ENCODE data around the gene LDLRAP1.

LDLRAP1 gene

GRCh38 chr1:25541889-25542658 lies 1.3 kb upstream of the LDLRAP1 start:
- FAIRE-seq, result no peak

GRCh38 chr1:25543005-25543424 lies 391 bp upstream of the LDLRAP1 start:
- DNase-seq (ENCODE audit: insufficient read length, low spot score) (no peak), FAIRE-seq (no peak)

More at GRCh38 chr1:25541889-25542658, 1.3 kb upstream of the LDLRAP1 start:
- DNase-seq (ENCODE audit: insufficient read length, low spot score), result no peak

- FAIRE-seq (no peak), DNase-seq (ENCODE audit: insufficient read length, low spot score) (no peak)
These were observed 898 bp downstream of the LDLRAP1 start for GRCh38 chr1:25544243-25544764.

- no peak for FAIRE-seq
- DNase-seq (ENCODE audit: insufficient read length, low spot score), result no peak
These were observed 1.4 kb downstream of the LDLRAP1 start for GRCh38 chr1:25544819-25545218.

- FAIRE-seq (no peak), DNase-seq (ENCODE audit: insufficient read length, low spot score) (no peak)
These were observed 2.4 kb downstream of the LDLRAP1 start for GRCh38 chr1:25545767-25546166.

- FAIRE-seq, result no peak
- DNase-seq (ENCODE audit: insufficient read length, low spot score), result no peak
These were observed 2.8 kb downstream of the LDLRAP1 start for GRCh38 chr1:25546193-25546592.

GRCh38 chr1:25548601-25549000 lies 5.2 kb downstream of the LDLRAP1 start:
- DNase-seq (ENCODE audit: insufficient read length, low spot score), result no peak
- no peak for FAIRE-seq

- FAIRE-seq (peak; percentile 97), DNase-seq (ENCODE audit: insufficient read length, low spot score) (peak; percentile 94)
These were observed 6.1 kb downstream of the LDLRAP1 start for GRCh38 chr1:25549273-25550154.

GRCh38 chr1:25550155-25550506 lies 6.7 kb downstream of the LDLRAP1 start:
- FAIRE-seq (no peak), DNase-seq (ENCODE audit: insufficient read length, low spot score) (no peak)

GRCh38 chr1:25550683-25551310 lies 7.4 kb downstream of the LDLRAP1 start:
- no peak for FAIRE-seq
- no peak for DNase-seq (ENCODE audit: insufficient read length, low spot score)

GRCh38 chr1:25553749-25554429 lies 10.5 kb downstream of the LDLRAP1 start:
- FAIRE-seq, result no peak

GRCh38 chr1:25554430-25554780 lies 11.0 kb downstream of the LDLRAP1 start:
- DNase-seq (ENCODE audit: insufficient read length, low spot score) (no peak), FAIRE-seq (no peak)

More at GRCh38 chr1:25553749-25554429, 10.5 kb downstream of the LDLRAP1 start:
- DNase-seq (ENCODE audit: insufficient read length, low spot score), result no peak

GRCh38 chr1:25554886-25555752 lies 11.7 kb downstream of the LDLRAP1 start:
- no peak for FAIRE-seq
- no peak for DNase-seq (ENCODE audit: insufficient read length, low spot score)

GRCh38 chr1:25555753-25556092 lies 12.3 kb downstream of the LDLRAP1 start:
- DNase-seq (ENCODE audit: insufficient read length, low spot score) (no peak), FAIRE-seq (no peak)

- FAIRE-seq, result no peak
- DNase-seq (ENCODE audit: insufficient read length, low spot score), result no peak
These were observed 12.8 kb downstream of the LDLRAP1 start for GRCh38 chr1:25556132-25556670.

- DNase-seq (ENCODE audit: insufficient read length, low spot score) (no peak), FAIRE-seq (peak; percentile 48)
These were observed 13.5 kb downstream of the LDLRAP1 start for GRCh38 chr1:25556791-25557476.

GRCh38 chr1:25557543-25557942 lies 14.1 kb downstream of the LDLRAP1 start:
- no peak for FAIRE-seq

GRCh38 chr1:25559031-25559430 lies 15.6 kb downstream of the LDLRAP1 start:
- DNase-seq (ENCODE audit: insufficient read length, low spot score) (no peak), FAIRE-seq (no peak)

More at GRCh38 chr1:25557543-25557942, 14.1 kb downstream of the LDLRAP1 start:
- DNase-seq (ENCODE audit: insufficient read length, low spot score), result no peak

- no peak for DNase-seq (ENCODE audit: insufficient read length, low spot score)
- no peak for FAIRE-seq
These were observed 16.6 kb downstream of the LDLRAP1 start for GRCh38 chr1:25560001-25560400.
